Sigmoid colon (tissue), 3 donors: ENCODE results near the gene WDTC1.

Experiments
- CTCF ChIP-seq, 4 experiments: fragments of 450-650 bp in 3 of 4; fragments of 200-600 bp in 1 of 4; IDR thresholded peaks; one replicate each; pipeline ENCODE4 v1.5.1; 2016 to 2019; ENCODE audit warnings: antibody characterized with exemption in 4 of 4, mild to moderate bottlenecking in 3 of 4, moderate library complexity in 2 of 4
- POLR2A ChIP-seq, 2 donors: fragments of 450-650 bp; IDR thresholded peaks; one replicate each; pipeline ENCODE4 v1.6.1; 2016; ENCODE audit warnings: antibody characterized with exemption in 2 of 2, mild to moderate bottlenecking in 2 of 2, moderate library complexity in 2 of 2

DNA sequence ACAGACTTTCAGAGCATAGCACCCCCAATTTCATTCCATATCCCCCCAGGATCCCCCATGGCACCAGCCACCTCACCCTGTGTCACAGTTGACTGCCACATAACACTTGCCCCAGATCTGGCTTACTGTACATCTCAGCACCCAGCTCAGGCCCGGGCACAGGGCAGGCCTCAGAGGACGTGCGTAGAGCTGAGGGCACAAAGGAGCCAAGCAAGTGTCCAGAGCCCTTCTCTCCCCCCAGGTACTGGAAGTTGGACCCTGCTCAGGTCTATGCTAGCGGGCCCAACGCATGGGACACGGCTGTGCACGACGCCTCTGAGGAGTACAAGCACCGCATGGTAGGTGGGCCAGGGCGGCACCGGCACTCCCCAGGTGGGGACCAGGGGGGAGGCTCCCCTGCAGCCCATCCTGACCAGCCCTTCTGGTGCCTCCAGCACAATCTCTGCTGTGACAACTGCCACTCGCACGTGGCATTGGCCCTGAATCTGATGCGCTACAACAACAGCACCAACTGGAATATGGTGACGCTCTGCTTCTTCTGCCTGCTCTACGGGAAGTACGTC is 99.4 kb downstream of the WDTC1 start:
- TF ChIP-seq CTCF (IDR thresholded peaks at IDR 0.05) (no peak), POLR2A (IDR thresholded peaks at IDR 0.05) (no peak)
